Skeletal muscle satellite cell (primary cell): ENCODE measurements around the gene RNASE11.

Source experiments
- H3K27me3 ChIP-seq: 2 replicates; pipeline ENCODE4 v1.7.0; 2013; ENCODE audit warnings: low read length; ENCODE audit not compliant: control insufficient read depth, insufficient read depth
- H3K36me3 ChIP-seq: 2 replicates; pipeline ENCODE4 v1.7.0; 2013; ENCODE audit warnings: mild to moderate bottlenecking, control low read depth, low read length; ENCODE audit not compliant: insufficient read depth
- H3K4me1 ChIP-seq: 2 replicates; pipeline ENCODE4 v1.7.0; 2013; ENCODE audit warnings: low read length; ENCODE audit not compliant: control insufficient read depth, insufficient read depth
- H3K4me2 ChIP-seq: 2 replicates; pipeline ENCODE4 v1.7.0; 2013; ENCODE audit warnings: mild to moderate bottlenecking, low read length
- H3K4me3 ChIP-seq: 2 replicates; pipeline ENCODE4 v1.7.0; 2013; ENCODE audit warnings: low read length
- H3K9ac ChIP-seq: 2 replicates; pipeline ENCODE4 v1.7.0; 2013; ENCODE audit warnings: mild to moderate bottlenecking, low read depth, low read length, moderate library complexity
- H3K9me3 ChIP-seq: replicated peaks from 2 replicates; pipeline ENCODE4 v1.7.0; 2013; ENCODE audit warnings: mild to moderate bottlenecking, control low read depth, low read length

Gene RNASE11

GRCh38 chr14:20612403-20612802 lies 24.6 kb upstream of the RNASE11 start:
- H3K27me3 ChIP-seq: no peaks in the 10 kb centered on the region
- no peak overlapping the region for H3K4me2 ChIP-seq
- H3K4me3 ChIP-seq: no peak overlapping the region
- H3K9me3 ChIP-seq: no peaks in the 10 kb centered on the region
- H3K36me3 ChIP-seq: no peaks in the 10 kb centered on the region
- H3K4me1 ChIP-seq: peaks cover 5% of the 10 kb centered on the region
- no peak overlapping the region for H3K9ac ChIP-seq

- H3K4me2 ChIP-seq: no peak overlapping the region
- H3K9me3 ChIP-seq: no peaks in the 10 kb centered on the region
- no peak overlapping the region for H3K9ac ChIP-seq
- no peaks in the 10 kb centered on the region for H3K27me3 ChIP-seq
- no peak overlapping the region for H3K4me3 ChIP-seq
- peaks cover 5% of the 10 kb centered on the region for H3K4me1 ChIP-seq
- no peaks in the 10 kb centered on the region for H3K36me3 ChIP-seq
Measured at GRCh38 chr14:20611277-20611676, 23.5 kb upstream of the RNASE11 start.

DNA sequence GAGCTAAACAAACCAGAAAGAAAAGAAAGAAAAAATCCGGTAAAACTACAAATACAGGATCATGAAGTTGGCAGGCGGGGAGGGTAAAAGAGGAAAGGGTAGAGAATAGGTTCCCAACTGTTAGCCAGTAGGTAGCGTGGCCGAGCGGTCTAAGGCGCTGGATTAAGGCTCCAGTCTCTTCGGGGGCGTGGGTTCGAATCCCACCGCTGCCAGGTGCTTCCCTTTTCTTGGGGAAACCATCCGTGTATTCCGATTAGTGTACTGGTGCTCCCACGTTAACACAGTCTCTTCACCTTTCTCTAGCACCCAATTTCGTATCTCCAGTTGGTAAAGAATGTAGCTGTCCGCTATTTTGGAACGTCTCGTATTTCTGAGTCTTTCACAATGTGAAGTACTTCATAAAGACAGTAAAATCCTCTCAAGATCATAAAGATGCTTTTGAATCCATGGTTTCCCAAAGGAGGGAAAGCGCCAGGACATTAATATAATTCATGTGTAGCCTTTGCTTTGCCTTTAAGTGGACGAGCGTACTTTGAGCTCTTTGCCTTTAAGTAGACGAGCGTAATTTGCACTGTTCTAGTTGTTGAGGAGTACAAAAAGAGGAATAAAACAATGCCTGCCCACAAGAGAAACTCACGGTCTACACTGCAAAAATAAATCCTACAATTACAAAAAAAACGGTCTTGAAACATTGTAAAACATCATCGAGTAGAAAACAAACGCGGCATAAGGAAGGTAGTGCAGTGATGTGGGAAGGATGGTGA lies 22.4 kb upstream of the RNASE11 start:
- no peaks in the 10 kb centered on the region for H3K9me3 ChIP-seq
- peak overlapping the region; percentile 89 for H3K4me2 ChIP-seq
- H3K9ac ChIP-seq: peak overlapping the region; percentile 77
- peaks cover 5% of the 10 kb centered on the region for H3K4me1 ChIP-seq
- H3K4me3 ChIP-seq: peak overlapping the region; percentile 85
- H3K27me3 ChIP-seq: no peaks in the 10 kb centered on the region
- no peaks in the 10 kb centered on the region for H3K36me3 ChIP-seq

- Histone ChIP-seq H3K36me3 (no peaks in the 10 kb centered on the region), H3K27me3 (no peaks in the 10 kb centered on the region), H3K9me3 (no peaks in the 10 kb centered on the region), H3K4me1 (peaks cover 5% of the 10 kb centered on the region), H3K4me3 (peak overlapping the region; percentile 85), H3K9ac (peak overlapping the region; percentile 77), H3K4me2 (peak overlapping the region; percentile 89)
Measured at GRCh38 chr14:20609215-20610001, 21.6 kb upstream of the RNASE11 start.

DNA sequence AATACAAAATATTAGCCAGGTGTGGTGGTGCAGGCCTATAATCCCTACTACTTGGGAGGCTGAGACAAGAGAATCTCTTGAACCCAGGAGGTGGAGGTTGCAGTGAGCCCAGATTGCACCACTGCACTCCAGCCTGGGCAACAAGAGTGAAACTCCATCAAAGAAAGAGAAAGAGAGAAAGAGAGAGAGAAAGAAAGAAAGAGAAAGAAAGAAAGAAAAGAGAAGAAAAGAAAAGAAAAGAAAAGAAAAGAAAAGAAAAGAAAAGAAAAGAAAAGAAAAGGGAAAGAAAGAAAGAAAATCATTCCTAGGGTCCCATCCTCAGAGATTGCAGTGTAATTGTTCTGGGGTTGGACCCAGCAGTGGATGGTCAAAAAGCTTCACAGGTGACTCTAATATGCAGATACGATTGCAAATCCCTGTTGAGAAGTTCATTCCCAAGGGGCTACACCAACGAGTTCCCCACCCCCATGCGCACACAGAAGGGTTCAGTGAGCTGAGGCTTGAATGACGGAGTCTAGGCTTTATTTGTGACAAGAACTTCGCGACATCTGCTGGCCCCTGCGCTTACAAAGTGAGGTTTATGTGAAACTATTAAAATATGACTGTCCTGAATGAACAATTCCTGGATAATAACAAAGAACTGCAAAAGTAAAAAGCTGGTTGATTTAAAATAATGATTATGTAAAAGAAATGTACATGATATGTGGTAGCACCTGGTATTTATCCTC lies 20.7 kb upstream of the RNASE11 start:
- Histone ChIP-seq H3K9me3 (no peaks in the 10 kb centered on the region), H3K27me3 (peaks cover 3% of the 10 kb centered on the region), H3K36me3 (no peaks in the 10 kb centered on the region), H3K4me1 (peaks cover 5% of the 10 kb centered on the region), H3K9ac (no peak overlapping the region), H3K4me2 (no peak overlapping the region), H3K4me3 (no peak overlapping the region)

GRCh38 chr14:20607617-20608016 lies 19.8 kb upstream of the RNASE11 start:
- Histone ChIP-seq H3K36me3 (no peaks in the 10 kb centered on the region), H3K9ac (no peak overlapping the region), H3K4me1 (peaks cover 5% of the 10 kb centered on the region), H3K9me3 (no peaks in the 10 kb centered on the region), H3K27me3 (peaks cover 4% of the 10 kb centered on the region), H3K4me2 (no peak overlapping the region), H3K4me3 (no peak overlapping the region)

- H3K36me3 ChIP-seq: no peaks in the 10 kb centered on the region
- peaks cover 4% of the 10 kb centered on the region for H3K27me3 ChIP-seq
- no peak overlapping the region for H3K9ac ChIP-seq
- H3K4me2 ChIP-seq: no peak overlapping the region
- H3K4me1 ChIP-seq: peaks cover 5% of the 10 kb centered on the region
- H3K9me3 ChIP-seq: no peaks in the 10 kb centered on the region
- no peak overlapping the region for H3K4me3 ChIP-seq
Measured at GRCh38 chr14:20606902-20607242, 19.1 kb upstream of the RNASE11 start.

GRCh38 chr14:20606190-20606901 lies 18.5 kb upstream of the RNASE11 start:
- peaks cover 4% of the 10 kb centered on the region for H3K27me3 ChIP-seq
- H3K4me1 ChIP-seq: peaks cover 5% of the 10 kb centered on the region
- no peak overlapping the region for H3K4me2 ChIP-seq
- no peak overlapping the region for H3K4me3 ChIP-seq
- H3K9me3 ChIP-seq: no peaks in the 10 kb centered on the region
- no peak overlapping the region for H3K9ac ChIP-seq
- no peaks in the 10 kb centered on the region for H3K36me3 ChIP-seq

- H3K27me3 ChIP-seq: peaks cover 10% of the 10 kb centered on the region
- H3K9me3 ChIP-seq: no peaks in the 10 kb centered on the region
- no peak overlapping the region for H3K9ac ChIP-seq
- H3K4me2 ChIP-seq: no peak overlapping the region
- no peak overlapping the region for H3K4me3 ChIP-seq
- no peaks in the 10 kb centered on the region for H3K4me1 ChIP-seq
- no peaks in the 10 kb centered on the region for H3K36me3 ChIP-seq
Measured at GRCh38 chr14:20603813-20604690, 16.3 kb upstream of the RNASE11 start.

DNA sequence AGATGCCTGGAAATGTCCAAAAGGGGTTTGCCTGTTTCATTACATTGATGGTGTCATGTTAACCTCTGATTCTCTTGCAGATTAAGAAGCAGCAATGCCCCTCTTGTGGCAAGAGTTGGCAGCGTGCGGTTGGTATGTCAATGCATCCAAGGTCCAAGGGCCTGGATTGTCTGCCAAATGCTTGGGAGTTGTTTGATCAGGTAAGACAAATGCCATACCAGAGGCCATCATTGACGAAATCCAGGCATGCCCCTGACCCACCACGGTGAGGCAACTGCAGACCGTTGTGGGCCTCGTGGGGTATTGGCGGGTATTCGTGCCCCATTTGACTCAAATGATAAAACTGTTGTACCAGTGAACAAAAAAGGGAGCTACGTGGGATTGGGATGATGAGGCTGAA lies 14.8 kb upstream of the RNASE11 start:
- no peaks in the 10 kb centered on the region for H3K4me1 ChIP-seq
- no peaks in the 10 kb centered on the region for H3K36me3 ChIP-seq
- H3K9ac ChIP-seq: no peak overlapping the region
- peaks cover 10% of the 10 kb centered on the region for H3K27me3 ChIP-seq
- H3K4me3 ChIP-seq: no peak overlapping the region
- H3K9me3 ChIP-seq: no peaks in the 10 kb centered on the region
- H3K4me2 ChIP-seq: no peak overlapping the region
